Breast epithelium (tissue), 3 donors: ENCODE measurements around the gene TOR4A.

Source experiments
- POLR2A ChIP-seq: fragments of 450-650 bp; IDR thresholded peaks from one replicate; pipeline ENCODE4 v1.6.1; 2016; ENCODE audit warnings: antibody characterized with exemption, mild to moderate bottlenecking, moderate library complexity
- TF ChIP-seq, protein P1 (sequence below), 3 donors: fragments of 450-650 bp; IDR thresholded peaks; one replicate each; pipeline ENCODE4 v1.5.1; 2016 to 2017; ENCODE audit warnings: antibody characterized with exemption in 3 of 3, mild to moderate bottlenecking in 3 of 3, moderate library complexity in 3 of 3

DNA sequence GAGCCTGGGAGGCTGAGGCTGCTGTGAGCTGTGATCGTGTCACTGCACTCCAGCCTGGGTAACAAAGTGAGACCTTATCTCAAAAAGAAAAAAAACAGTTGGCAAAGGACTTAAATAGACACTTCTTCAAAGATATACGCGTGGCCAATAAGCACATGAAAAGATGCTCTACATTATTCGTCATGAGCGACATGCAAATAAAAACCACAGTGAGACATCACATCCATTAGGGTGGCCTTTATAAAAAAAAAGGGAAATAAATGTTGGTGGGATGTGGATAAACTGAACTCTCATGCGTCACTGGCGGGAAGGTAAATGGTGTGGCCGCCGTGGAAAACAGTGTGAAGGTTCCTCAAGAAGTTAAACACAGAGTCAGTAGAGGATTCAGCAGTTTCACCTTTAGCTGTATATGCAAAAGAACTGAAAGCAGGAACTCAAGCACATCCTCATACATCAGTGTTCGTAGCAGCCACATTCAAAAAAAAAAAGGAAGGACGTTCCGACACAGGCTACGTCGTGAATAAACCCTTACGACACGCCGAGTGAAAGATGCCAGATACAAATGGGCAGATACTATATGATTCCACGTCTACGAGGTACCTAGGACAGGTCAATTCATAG lies 49.0 kb downstream of the TOR4A start:
- TF ChIP-seq, protein P1, sequence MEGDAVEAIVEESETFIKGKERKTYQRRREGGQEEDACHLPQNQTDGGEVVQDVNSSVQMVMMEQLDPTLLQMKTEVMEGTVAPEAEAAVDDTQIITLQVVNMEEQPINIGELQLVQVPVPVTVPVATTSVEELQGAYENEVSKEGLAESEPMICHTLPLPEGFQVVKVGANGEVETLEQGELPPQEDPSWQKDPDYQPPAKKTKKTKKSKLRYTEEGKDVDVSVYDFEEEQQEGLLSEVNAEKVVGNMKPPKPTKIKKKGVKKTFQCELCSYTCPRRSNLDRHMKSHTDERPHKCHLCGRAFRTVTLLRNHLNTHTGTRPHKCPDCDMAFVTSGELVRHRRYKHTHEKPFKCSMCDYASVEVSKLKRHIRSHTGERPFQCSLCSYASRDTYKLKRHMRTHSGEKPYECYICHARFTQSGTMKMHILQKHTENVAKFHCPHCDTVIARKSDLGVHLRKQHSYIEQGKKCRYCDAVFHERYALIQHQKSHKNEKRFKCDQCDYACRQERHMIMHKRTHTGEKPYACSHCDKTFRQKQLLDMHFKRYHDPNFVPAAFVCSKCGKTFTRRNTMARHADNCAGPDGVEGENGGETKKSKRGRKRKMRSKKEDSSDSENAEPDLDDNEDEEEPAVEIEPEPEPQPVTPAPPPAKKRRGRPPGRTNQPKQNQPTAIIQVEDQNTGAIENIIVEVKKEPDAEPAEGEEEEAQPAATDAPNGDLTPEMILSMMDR (IDR thresholded peaks at IDR 0.05) = no peak
- TF ChIP-seq POLR2A = no peak
